DND-41 (cell line): Measurements from ENCODE around the gene ANKRD11.

Experiments
- ATAC-seq: fragments of 200-7000 bp; cut with Tn5 transposase; 3 replicates; pipeline ENCODE4 v1.9.1; 2021; ENCODE audit warnings: low read depth; ENCODE audit not compliant: insufficient read depth
- DNase-seq: peaks from one replicate; pipeline ENCODE4 v3.0.0-alpha.2; 2020
- H2AFZ ChIP-seq: 2 replicates; pipeline ENCODE4 v1.6.0; 2012; ENCODE audit warnings: low read depth, low read length
- H3K27ac ChIP-seq: 2 replicates; pipeline ENCODE4 v1.5.1; 2012; ENCODE audit warnings: low read length, inconsistent platforms
- H3K27me3 ChIP-seq: fragments of 200-600 bp; sonication (generic); 2 replicates; pipeline ENCODE4 v1.6.0; 2012; ENCODE audit warnings: low read length, mild to moderate bottlenecking, inconsistent platforms; ENCODE audit not compliant: insufficient read depth, poor library complexity
- H3K36me3 ChIP-seq: 2 replicates; pipeline ENCODE4 v1.5.1; 2012; ENCODE audit warnings: low read length, inconsistent platforms; ENCODE audit not compliant: insufficient read depth
- H3K4me1 ChIP-seq: 2 replicates; pipeline ENCODE4 v1.5.1; 2012; ENCODE audit warnings: mild to moderate bottlenecking, low read length; ENCODE audit not compliant: insufficient read depth
- H3K4me2 ChIP-seq: 2 replicates; pipeline ENCODE4 v1.6.0; 2012; ENCODE audit warnings: mild to moderate bottlenecking, moderate library complexity, low read length, inconsistent platforms; ENCODE audit not compliant: insufficient read depth
- H3K4me3 ChIP-seq, 2 experiments: fragments of 200-600 bp in 1 of 2; shearing (Covaris generic) in 1 of 2; 2 replicates each; pipeline ENCODE4 v1.5.1; 2012 to 2016; ENCODE audit warnings: inconsistent platforms in 2 of 2, low read length in 2 of 2, mild to moderate bottlenecking in 2 of 2, low read depth in 1 of 2, moderate library complexity in 1 of 2
- H3K79me2 ChIP-seq: 2 replicates; pipeline ENCODE4 v1.6.0; 2012; ENCODE audit warnings: low read length, inconsistent platforms; ENCODE audit not compliant: insufficient read depth
- H3K9ac ChIP-seq: 2 replicates; pipeline ENCODE4 v1.6.0; 2012; ENCODE audit warnings: low read depth, mild to moderate bottlenecking, inconsistent platforms, low read length, moderate library complexity
- H3K9me3 ChIP-seq: 2 replicates; pipeline ENCODE4 v1.5.1; 2012; ENCODE audit warnings: low read length, moderate library complexity, mild to moderate bottlenecking, inconsistent platforms; ENCODE audit not compliant: insufficient read depth, severe bottlenecking
- H4K20me1 ChIP-seq: 2 replicates; pipeline ENCODE4 v1.6.0; 2012; ENCODE audit warnings: low read length; ENCODE audit not compliant: insufficient read depth
- CTCF ChIP-seq: IDR thresholded peaks from 2 replicates; pipeline ENCODE4 v1.5.1; 2012; ENCODE audit warnings: borderline replicate concordance, low read length, moderate library complexity, mild to moderate bottlenecking; ENCODE audit not compliant: poor library complexity, severe bottlenecking; ENCODE audit errors: extremely low read depth
- EZH2 ChIP-seq: IDR thresholded peaks from 3 replicates; pipeline ENCODE4 v1.6.1; 2012; ENCODE audit warnings: borderline replicate concordance, low read depth, mild to moderate bottlenecking, moderate library complexity, low read length, inconsistent platforms; ENCODE audit not compliant: severe bottlenecking

ANKRD11 gene

GRCh38 chr16:89531821-89532526 lies 41.6 kb upstream of the ANKRD11 start:
- H3K9ac ChIP-seq = no peak overlapping the region
- H3K4me2 ChIP-seq = no peak overlapping the region
- no peaks in the 10 kb centered on the region for H3K4me1 ChIP-seq
- peaks cover 16% of the 10 kb centered on the region for H3K79me2 ChIP-seq
- no peaks in the 10 kb centered on the region for H3K9me3 ChIP-seq
- H4K20me1 ChIP-seq = peaks cover 15% of the 10 kb centered on the region
- H3K27me3 ChIP-seq = no peaks in the 10 kb centered on the region
- TF ChIP-seq EZH2 = no peak
- TF ChIP-seq CTCF = no peak
- H3K36me3 ChIP-seq = peaks cover 80% of the 10 kb centered on the region
- no peak overlapping the region for H2AFZ ChIP-seq
- DNase-seq (no peak), ATAC-seq (no peak)
- H3K4me3 ChIP-seq = no peak overlapping the region
- no peak overlapping the region for H3K27ac ChIP-seq

- H3K9ac ChIP-seq = no peak overlapping the region
- ATAC-seq (no peak), DNase-seq (no peak)
- no peak for TF ChIP-seq EZH2
- peak; percentile 3 for TF ChIP-seq CTCF
- H3K4me2 ChIP-seq = no peak overlapping the region
- H3K36me3 ChIP-seq = peaks cover 88% of the 10 kb centered on the region
- H3K27me3 ChIP-seq = no peaks in the 10 kb centered on the region
- peaks cover 9% of the 10 kb centered on the region for H3K79me2 ChIP-seq
- no peaks in the 10 kb centered on the region for H3K9me3 ChIP-seq
- H2AFZ ChIP-seq = no peak overlapping the region
- peaks cover 7% of the 10 kb centered on the region for H4K20me1 ChIP-seq
- no peak overlapping the region for H3K27ac ChIP-seq
- H3K4me1 ChIP-seq = no peaks in the 10 kb centered on the region
- H3K4me3 ChIP-seq = no peak overlapping the region
These were observed 40.3 kb upstream of the ANKRD11 start for GRCh38 chr16:89530401-89531381.

GRCh38 chr16:89529097-89529496 lies 38.7 kb upstream of the ANKRD11 start:
- H3K36me3 ChIP-seq = peaks cover 88% of the 10 kb centered on the region
- H3K79me2 ChIP-seq = no peaks in the 10 kb centered on the region; the same call in none of the 2 replicates
- no peaks in the 10 kb centered on the region for H3K9me3 ChIP-seq
- H3K4me1 ChIP-seq = no peaks in the 10 kb centered on the region
- H4K20me1 ChIP-seq = peaks cover 2% of the 10 kb centered on the region; the same call in 1 of the 2 replicates
- H2AFZ ChIP-seq = no peak overlapping the region
- ATAC-seq = no peak
- H3K4me2 ChIP-seq = no peak overlapping the region
- no peak for DNase-seq
- TF ChIP-seq CTCF (no peak), EZH2 (no peak)
- no peak overlapping the region for H3K27ac ChIP-seq
- no peaks in the 10 kb centered on the region for H3K27me3 ChIP-seq
- H3K9ac ChIP-seq = no peak overlapping the region
- H3K4me3 ChIP-seq = no peak overlapping the region
